ENCODE measurements around the gene OR10H1.
"Not testable (repeated sequence)": the region's sequence is repeated elsewhere in the genome, so short reads cannot be mapped to it uniquely, and the experiment has no call there.

OR10H1 gene

GRCh38 chr19:15828611-15829305 lies 13.3 kb upstream of the OR10H1 start:
- not testable (repeated sequence) for DNase-seq (ENCODE audit: low read depth)

- no peak for DNase-seq (ENCODE audit: low read depth)
Measured at GRCh38 chr19:15828121-15828610, 12.7 kb upstream of the OR10H1 start.

- no peak for DNase-seq (ENCODE audit: low read depth)
Measured at GRCh38 chr19:15825753-15826152, 10.3 kb upstream of the OR10H1 start.

- no peak for DNase-seq (ENCODE audit: low read depth)
Measured at GRCh38 chr19:15820646-15821045, 5.2 kb upstream of the OR10H1 start.

GRCh38 chr19:15813916-15814315 lies 1.5 kb downstream of the OR10H1 start:
- DNase-seq (ENCODE audit: low read depth) = no peak

- peak; percentile 10 for DNase-seq (ENCODE audit: low read depth)
Measured at GRCh38 chr19:15812060-15812722, 3.3 kb downstream of the OR10H1 start.

GRCh38 chr19:15811476-15811875 lies 4.0 kb downstream of the OR10H1 start:
- DNase-seq (ENCODE audit: low read depth) = no peak

GRCh38 chr19:15810335-15810734 lies 5.1 kb downstream of the OR10H1 start:
- DNase-seq (ENCODE audit: low read depth) = no peak

GRCh38 chr19:15794279-15794678 lies 21.2 kb downstream of the OR10H1 start:
- DNase-seq (ENCODE audit: low read depth) = not testable (repeated sequence)

- DNase-seq (ENCODE audit: low read depth) = no peak
Measured at GRCh38 chr19:15790096-15790495, 25.4 kb downstream of the OR10H1 start.

GRCh38 chr19:15788594-15789270 lies 26.7 kb downstream of the OR10H1 start:
- no peak for DNase-seq (ENCODE audit: low read depth)

- no peak for DNase-seq (ENCODE audit: low read depth)
Measured at GRCh38 chr19:15787611-15788155, 27.8 kb downstream of the OR10H1 start, which contains the start of gene OR10H5. Gene OR10H5 (plus strand): TSS chr19:15787661. CDS start chr19:15794049, 6,388 bp downstream.

- not testable (repeated sequence) for DNase-seq (ENCODE audit: low read depth)
Measured at GRCh38 chr19:15782896-15783295, 32.6 kb downstream of the OR10H1 start.

- DNase-seq (ENCODE audit: low read depth) = no peak
Measured at GRCh38 chr19:15782211-15782610, 33.3 kb downstream of the OR10H1 start.

- no peak for DNase-seq (ENCODE audit: low read depth)
Measured at GRCh38 chr19:15781661-15782060, 33.8 kb downstream of the OR10H1 start.

GRCh38 chr19:15780610-15781418 lies 34.6 kb downstream of the OR10H1 start:
- no peak for DNase-seq (ENCODE audit: low read depth)

GRCh38 chr19:15779756-15780476 lies 35.5 kb downstream of the OR10H1 start:
- DNase-seq (ENCODE audit: low read depth) = no peak

- no peak for DNase-seq (ENCODE audit: low read depth)
Measured at GRCh38 chr19:15776991-15777970, 38.2 kb downstream of the OR10H1 start.

- DNase-seq (ENCODE audit: low read depth) = no peak
Measured at GRCh38 chr19:15776264-15776663, 39.2 kb downstream of the OR10H1 start.

GRCh38 chr19:15775249-15775648 lies 40.2 kb downstream of the OR10H1 start:
- no peak for DNase-seq (ENCODE audit: low read depth)
